ENCODE measurements around the gene ARFGEF2.
A peak's percentile ranks its signal among the peaks of the same experiment; 100 is the strongest.
"Not testable (repeated sequence)": the region's sequence is repeated elsewhere in the genome, so short reads cannot be mapped to it uniquely, and the experiment has no call there.

ARFGEF2 gene

GRCh38 chr20:49001741-49002140, 80.2 kb downstream of the ARFGEF2 start:
- no peak for DNase-seq (ENCODE audit: low spot score)

- no peak for DNase-seq (ENCODE audit: low spot score)
Measured at GRCh38 chr20:49006446-49006980, 85.0 kb downstream of the ARFGEF2 start.

- no peak for DNase-seq (ENCODE audit: low spot score)
Measured at GRCh38 chr20:49009899-49010631, 88.6 kb downstream of the ARFGEF2 start.

GRCh38 chr20:49024220-49024619, 102.7 kb downstream of the ARFGEF2 start:
- DNase-seq (ENCODE audit: low spot score): no peak

GRCh38 chr20:49028177-49028576, 106.7 kb downstream of the ARFGEF2 start:
- not testable (repeated sequence) for DNase-seq (ENCODE audit: low spot score)

GRCh38 chr20:49028684-49029083, 107.2 kb downstream of the ARFGEF2 start:
- DNase-seq (ENCODE audit: low spot score): peak; percentile 67

- DNase-seq (ENCODE audit: low spot score): peak; percentile 64
Measured at GRCh38 chr20:49029203-49029602, 107.7 kb downstream of the ARFGEF2 start.

- peak; percentile 38 for DNase-seq (ENCODE audit: low spot score)
Measured at GRCh38 chr20:49030954-49031619, 109.6 kb downstream of the ARFGEF2 start.

- no peak for DNase-seq (ENCODE audit: low spot score)
Measured at GRCh38 chr20:49032455-49032854, 110.9 kb downstream of the ARFGEF2 start.

- DNase-seq (ENCODE audit: low spot score): no peak
Measured at GRCh38 chr20:49034070-49034732, 112.7 kb downstream of the ARFGEF2 start.

GRCh38 chr20:49037962-49038387, 116.5 kb downstream of the ARFGEF2 start:
- DNase-seq (ENCODE audit: low spot score): no peak

- no peak for DNase-seq (ENCODE audit: low spot score)
Measured at GRCh38 chr20:49039854-49040253, 118.3 kb downstream of the ARFGEF2 start.

- DNase-seq (ENCODE audit: low spot score): no peak
Measured at GRCh38 chr20:49043000-49043399, 121.5 kb downstream of the ARFGEF2 start.

- DNase-seq (ENCODE audit: low spot score): no peak
Measured at GRCh38 chr20:49045440-49046086, 124.1 kb downstream of the ARFGEF2 start.

- peak; percentile 99 for DNase-seq (ENCODE audit: low spot score)
Measured at GRCh38 chr20:49046087-49046900, 124.8 kb downstream of the ARFGEF2 start, which contains the start of gene CSE1L. Gene CSE1L, plus strand, starts transcription at chr20:49046312. Its CDS starts 12,152 bp downstream, at chr20:49058464.

- DNase-seq (ENCODE audit: low spot score): peak; percentile 11
Measured at GRCh38 chr20:49052334-49052733, 130.8 kb downstream of the ARFGEF2 start.

- DNase-seq (ENCODE audit: low spot score): no peak
Measured at GRCh38 chr20:49054056-49054643, 132.6 kb downstream of the ARFGEF2 start.

- no peak for DNase-seq (ENCODE audit: low spot score)
Measured at GRCh38 chr20:49063279-49063678, 141.8 kb downstream of the ARFGEF2 start.

GRCh38 chr20:49074521-49074920, 153.0 kb downstream of the ARFGEF2 start:
- DNase-seq (ENCODE audit: low spot score): no peak

GRCh38 chr20:49078310-49078709, 156.8 kb downstream of the ARFGEF2 start:
- DNase-seq (ENCODE audit: low spot score): no peak

- not testable (repeated sequence) for DNase-seq (ENCODE audit: low spot score)
Measured at GRCh38 chr20:49082295-49082694, 160.8 kb downstream of the ARFGEF2 start.
